SK-N-SH (cell line): ENCODE measurements around the gene HACE1.

Experiments
- EP300 ChIP-seq, 2 experiments: IDR thresholded peaks; 2 replicates each; pipeline versions ENCODE4 v1.4.0 to v1.6.1; 2012; ENCODE audit warnings: borderline replicate concordance in 1 of 2, low read depth in 1 of 2, low read length in 1 of 2
- RXRA ChIP-seq: IDR thresholded peaks from 2 replicates; pipeline ENCODE4 v1.4.0; 2012; ENCODE audit warnings: low read depth, mild to moderate bottlenecking, borderline replicate concordance
- TF ChIP-seq, protein P1 (sequence below): fragments of 200-600 bp; sonication (generic); IDR thresholded peaks from 2 replicates; pipeline ENCODE4 v1.6.1; 2017; ENCODE audit warnings: antibody characterized with exemption, mild to moderate bottlenecking, moderate library complexity

DNA sequence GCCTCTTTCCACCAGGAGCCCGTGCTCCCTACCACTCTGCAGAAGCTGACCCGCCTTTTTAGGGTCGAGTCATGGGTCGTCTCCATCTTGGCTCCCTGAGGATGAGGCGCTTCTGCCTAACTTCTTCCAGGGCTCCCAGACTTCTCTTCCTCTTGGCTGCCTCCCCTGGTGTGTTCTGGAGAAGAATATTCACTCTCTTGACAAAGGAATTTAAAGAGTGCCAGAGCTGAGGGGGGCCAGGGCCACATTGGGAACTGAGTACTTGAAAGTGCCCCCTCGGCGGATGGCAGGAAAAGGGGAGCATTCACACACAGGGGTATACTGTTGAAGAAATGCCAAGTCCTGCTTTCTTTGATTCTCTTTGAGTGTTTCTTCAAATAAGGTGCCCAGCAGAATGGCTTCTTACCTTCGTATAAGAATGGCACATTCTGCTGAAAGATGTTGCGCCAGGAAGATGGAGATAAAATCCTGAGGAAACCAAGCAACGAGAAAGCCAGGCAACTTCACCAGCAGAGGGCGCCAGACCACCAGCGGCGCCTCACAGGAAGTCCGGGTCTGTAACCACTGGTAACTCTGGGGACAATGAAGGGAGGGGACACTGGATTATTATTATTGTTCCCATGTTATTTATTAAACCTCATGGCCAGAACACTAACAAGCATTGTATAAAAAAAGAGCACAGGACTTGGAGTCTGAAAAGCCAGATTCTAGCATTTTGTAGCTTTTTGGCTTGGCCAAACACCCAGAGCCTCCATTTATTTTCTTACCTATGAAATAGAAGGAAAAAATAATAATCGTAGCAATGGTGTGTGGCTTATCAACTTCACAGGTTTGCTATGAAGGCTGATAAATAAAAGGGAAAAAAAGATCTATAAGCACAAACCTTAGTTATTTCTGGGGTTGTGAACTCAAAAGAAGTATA, 176.7 kb downstream of the HACE1 start:
- TF ChIP-seq, protein P1, sequence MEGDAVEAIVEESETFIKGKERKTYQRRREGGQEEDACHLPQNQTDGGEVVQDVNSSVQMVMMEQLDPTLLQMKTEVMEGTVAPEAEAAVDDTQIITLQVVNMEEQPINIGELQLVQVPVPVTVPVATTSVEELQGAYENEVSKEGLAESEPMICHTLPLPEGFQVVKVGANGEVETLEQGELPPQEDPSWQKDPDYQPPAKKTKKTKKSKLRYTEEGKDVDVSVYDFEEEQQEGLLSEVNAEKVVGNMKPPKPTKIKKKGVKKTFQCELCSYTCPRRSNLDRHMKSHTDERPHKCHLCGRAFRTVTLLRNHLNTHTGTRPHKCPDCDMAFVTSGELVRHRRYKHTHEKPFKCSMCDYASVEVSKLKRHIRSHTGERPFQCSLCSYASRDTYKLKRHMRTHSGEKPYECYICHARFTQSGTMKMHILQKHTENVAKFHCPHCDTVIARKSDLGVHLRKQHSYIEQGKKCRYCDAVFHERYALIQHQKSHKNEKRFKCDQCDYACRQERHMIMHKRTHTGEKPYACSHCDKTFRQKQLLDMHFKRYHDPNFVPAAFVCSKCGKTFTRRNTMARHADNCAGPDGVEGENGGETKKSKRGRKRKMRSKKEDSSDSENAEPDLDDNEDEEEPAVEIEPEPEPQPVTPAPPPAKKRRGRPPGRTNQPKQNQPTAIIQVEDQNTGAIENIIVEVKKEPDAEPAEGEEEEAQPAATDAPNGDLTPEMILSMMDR = peak; percentile 73
- TF ChIP-seq EP300 (IDR thresholded peaks at IDR 0.05; ENCODE audit: borderline replicate concordance in 1 of 2, low read depth in 1 of 2, low read length in 1 of 2) (no peak), RXRA (no peak)
